Lower leg skin (tissue), 3 donors: ENCODE data around the gene CAMTA1.

Experiments used
- POLR2A ChIP-seq, 2 donors: fragments of 450-650 bp; IDR thresholded peaks; one replicate each; pipeline ENCODE4 v1.6.1; 2016 to 2017; ENCODE audit warnings: antibody characterized with exemption in 2 of 2, mild to moderate bottlenecking in 1 of 2, moderate library complexity in 1 of 2
- TF ChIP-seq, protein P1 (sequence below), 3 donors: fragments of 450-650 bp; IDR thresholded peaks; one replicate each; pipeline ENCODE4 v1.5.1; 2016; ENCODE audit warnings: antibody characterized with exemption in 3 of 3, mild to moderate bottlenecking in 3 of 3, moderate library complexity in 2 of 3

DNA sequence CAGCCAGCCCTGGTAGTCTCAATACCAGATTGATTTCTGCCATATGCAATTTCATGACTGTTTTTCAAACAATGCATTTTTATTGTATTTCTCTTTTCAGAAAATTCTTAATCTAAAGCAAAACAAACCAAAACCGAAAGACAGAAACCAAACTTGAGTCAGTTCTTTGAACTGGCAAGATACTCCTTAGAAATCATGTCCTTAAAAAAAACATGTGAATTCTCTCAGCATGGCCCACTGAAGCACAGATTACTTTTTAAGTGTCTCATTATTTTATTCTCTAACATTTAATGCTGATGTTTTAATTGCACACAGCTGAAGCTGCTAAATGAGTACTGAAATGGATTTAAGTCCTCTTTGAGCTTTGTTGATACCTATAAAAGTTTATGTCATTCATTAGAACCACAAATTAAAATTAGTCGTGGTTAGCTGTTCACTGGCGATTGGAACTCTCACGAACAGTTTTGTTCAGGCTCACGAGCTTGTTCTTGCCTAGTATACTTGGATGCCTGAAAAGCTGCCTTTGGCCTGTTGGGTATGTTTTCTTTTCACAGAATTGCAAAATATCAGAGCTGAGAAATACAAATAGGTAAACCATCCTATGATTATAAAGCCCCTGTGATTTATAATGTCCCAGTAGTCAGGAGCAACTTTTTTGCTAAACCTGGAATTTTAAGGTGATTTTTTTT lies 87.5 kb downstream of the CAMTA1 start:
- no peak for TF ChIP-seq POLR2A (IDR thresholded peaks at IDR 0.05)
- TF ChIP-seq, protein P1, sequence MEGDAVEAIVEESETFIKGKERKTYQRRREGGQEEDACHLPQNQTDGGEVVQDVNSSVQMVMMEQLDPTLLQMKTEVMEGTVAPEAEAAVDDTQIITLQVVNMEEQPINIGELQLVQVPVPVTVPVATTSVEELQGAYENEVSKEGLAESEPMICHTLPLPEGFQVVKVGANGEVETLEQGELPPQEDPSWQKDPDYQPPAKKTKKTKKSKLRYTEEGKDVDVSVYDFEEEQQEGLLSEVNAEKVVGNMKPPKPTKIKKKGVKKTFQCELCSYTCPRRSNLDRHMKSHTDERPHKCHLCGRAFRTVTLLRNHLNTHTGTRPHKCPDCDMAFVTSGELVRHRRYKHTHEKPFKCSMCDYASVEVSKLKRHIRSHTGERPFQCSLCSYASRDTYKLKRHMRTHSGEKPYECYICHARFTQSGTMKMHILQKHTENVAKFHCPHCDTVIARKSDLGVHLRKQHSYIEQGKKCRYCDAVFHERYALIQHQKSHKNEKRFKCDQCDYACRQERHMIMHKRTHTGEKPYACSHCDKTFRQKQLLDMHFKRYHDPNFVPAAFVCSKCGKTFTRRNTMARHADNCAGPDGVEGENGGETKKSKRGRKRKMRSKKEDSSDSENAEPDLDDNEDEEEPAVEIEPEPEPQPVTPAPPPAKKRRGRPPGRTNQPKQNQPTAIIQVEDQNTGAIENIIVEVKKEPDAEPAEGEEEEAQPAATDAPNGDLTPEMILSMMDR (IDR thresholded peaks at IDR 0.05): no peak
